ENCODE data around the gene MAB21L2.

Gene MAB21L2

DNA sequence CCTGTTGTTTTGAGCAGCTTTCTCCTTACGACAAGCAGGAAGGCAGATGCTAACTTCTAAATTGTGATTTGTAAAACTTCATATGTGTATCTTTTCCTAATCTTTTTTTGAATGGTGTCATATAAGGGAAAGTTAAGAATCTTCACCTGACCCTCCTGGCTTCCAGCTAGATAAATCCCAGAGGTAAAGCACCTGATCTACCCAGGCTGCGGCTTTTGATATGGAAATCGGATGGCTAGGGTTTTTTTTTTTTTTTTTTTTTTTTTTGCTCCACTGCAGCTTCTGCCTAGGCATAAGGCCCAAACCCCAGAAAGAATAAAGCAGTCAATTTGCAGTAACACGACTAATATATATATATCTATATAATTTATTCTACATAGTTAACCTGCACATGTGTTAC, 10.0 kb downstream of the MAB21L2 start:
- Histone ChIP-seq H2BK12ac (ENCODE audit: low read length) (no peak overlapping the region), H4K8ac (ENCODE audit: low read depth, low read length) (no peak overlapping the region), H2AFZ (ENCODE audit: insufficient read depth, low read length, poor library complexity) (no peak overlapping the region), H2AK5ac (ENCODE audit: low read length) (no peak overlapping the region), H3K27ac (ENCODE audit: low read depth, low read length) (no peak overlapping the region), H3K4me3 (ENCODE audit: low read depth, low read length) (no peak overlapping the region), H3K23ac (ENCODE audit: low read length) (no peak overlapping the region), H3K36me3 (ENCODE audit: control insufficient read depth in 1 of 2, insufficient read depth in 2 of 2, low read length in 2 of 2) (no peaks in the 10 kb centered on the region), H3K79me2 (ENCODE audit: control insufficient read depth, insufficient read depth, low read length, poor library complexity) (no peaks in the 10 kb centered on the region), H3K9ac (ENCODE audit: low read length) (no peak overlapping the region), H3K9me3 (ENCODE audit: insufficient read depth, low read depth, low read length) (no peaks in the 10 kb centered on the region), H3K4me2 (ENCODE audit: low read length) (no peak overlapping the region), H3K18ac (ENCODE audit: low read length) (no peak overlapping the region), H4K91ac (ENCODE audit: low read depth, low read length) (no peak overlapping the region), H3K79me1 (ENCODE audit: low read length) (no peaks in the 10 kb centered on the region), H2BK5ac (ENCODE audit: low read depth, low read length, poor library complexity) (no peak overlapping the region), H3K27me3 (ENCODE audit: insufficient read depth, low read length) (no peaks in the 10 kb centered on the region), H3K4ac (ENCODE audit: low read depth, low read length) (no peak overlapping the region), H4K12ac (ENCODE audit: low read depth, low read length) (no peak overlapping the region), H3K14ac (ENCODE audit: low read length) (no peak overlapping the region), H3K4me1 (ENCODE audit: control insufficient read depth in 1 of 2, insufficient read depth in 2 of 2, low read length in 2 of 2) (peaks cover 0 to 2% of the 10 kb centered on the region in 2 experiments), H2BK120ac (ENCODE audit: insufficient read depth, low read length, poor library complexity) (no peak overlapping the region)
- no peak for DNase-seq
- WGBS (ENCODE audit: extremely low coverage, insufficient coverage, insufficient read length): no CpG with 5 or more reads among the region's 4 CpGs

DNA sequence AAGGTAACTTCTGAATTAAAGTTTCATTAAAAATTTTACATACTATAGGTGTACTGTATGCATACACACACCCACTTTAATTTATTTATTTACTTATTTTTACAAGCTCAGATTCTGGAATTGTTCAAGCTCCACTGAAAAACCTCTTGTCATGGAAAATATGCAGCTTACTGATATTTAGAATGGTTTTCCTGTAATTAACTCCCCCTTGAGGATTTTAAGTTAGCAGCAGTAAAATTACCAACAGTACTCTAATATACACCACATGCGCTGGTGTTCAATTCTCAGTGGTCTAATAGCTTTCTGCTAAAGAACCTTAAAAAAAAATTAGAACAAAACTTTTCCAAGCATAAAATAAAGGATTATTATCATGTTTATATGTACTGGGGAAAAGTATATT, 12.0 kb downstream of the MAB21L2 start:
- Histone ChIP-seq H3K23ac (ENCODE audit: low read length) (no peak overlapping the region), H3K18ac (ENCODE audit: low read length) (no peak overlapping the region), H3K36me3 (ENCODE audit: control insufficient read depth in 1 of 2, insufficient read depth in 2 of 2, low read length in 2 of 2) (no peaks in the 10 kb centered on the region), H4K8ac (ENCODE audit: low read depth, low read length) (no peak overlapping the region), H4K12ac (ENCODE audit: low read depth, low read length) (no peak overlapping the region), H3K27me3 (ENCODE audit: insufficient read depth, low read length) (no peaks in the 10 kb centered on the region), H3K4ac (ENCODE audit: low read depth, low read length) (no peak overlapping the region), H2AK5ac (ENCODE audit: low read length) (no peak overlapping the region), H2AFZ (ENCODE audit: insufficient read depth, low read length, poor library complexity) (no peak overlapping the region), H4K91ac (ENCODE audit: low read depth, low read length) (no peak overlapping the region), H2BK120ac (ENCODE audit: insufficient read depth, low read length, poor library complexity) (no peak overlapping the region), H3K79me1 (ENCODE audit: low read length) (no peaks in the 10 kb centered on the region), H3K9me3 (ENCODE audit: insufficient read depth, low read depth, low read length) (no peaks in the 10 kb centered on the region), H3K79me2 (ENCODE audit: control insufficient read depth, insufficient read depth, low read length, poor library complexity) (no peaks in the 10 kb centered on the region), H3K4me1 (ENCODE audit: control insufficient read depth in 1 of 2, insufficient read depth in 2 of 2, low read length in 2 of 2) (peaks cover 0 to 2% of the 10 kb centered on the region in 2 experiments), H2BK12ac (ENCODE audit: low read length) (no peak overlapping the region), H3K27ac (ENCODE audit: low read depth, low read length) (no peak overlapping the region), H3K4me3 (ENCODE audit: low read depth, low read length) (no peak overlapping the region), H3K9ac (ENCODE audit: low read length) (no peak overlapping the region), H3K4me2 (ENCODE audit: low read length) (no peak overlapping the region), H3K14ac (ENCODE audit: low read length) (no peak overlapping the region), H2BK5ac (ENCODE audit: low read depth, low read length, poor library complexity) (no peak overlapping the region)
- no CpG with 5 or more reads among the region's 1 CpG for WGBS (ENCODE audit: extremely low coverage, insufficient coverage, insufficient read length)
- peak in 1 of 2 donors; percentile 16 for DNase-seq

DNA sequence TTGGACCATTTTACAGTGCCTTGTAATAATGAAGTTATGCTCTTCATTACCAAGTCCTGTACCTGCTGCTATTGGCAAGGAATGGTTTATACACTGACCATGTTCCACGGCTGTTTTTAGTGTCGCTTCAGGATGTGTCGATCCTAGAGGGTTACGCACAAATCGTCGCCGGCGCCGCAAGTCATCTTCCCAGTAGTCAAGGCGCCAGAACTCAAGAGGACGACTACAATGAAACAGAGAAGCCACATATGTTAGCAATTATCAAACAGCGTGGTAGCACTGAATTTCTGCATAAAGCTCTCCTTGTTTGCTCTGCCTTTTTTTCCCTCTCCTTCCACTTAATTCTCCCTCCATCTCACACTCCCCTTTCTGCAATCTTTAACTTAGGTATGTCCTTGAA, 17.0 kb downstream of the MAB21L2 start:
- Histone ChIP-seq H2BK12ac (ENCODE audit: low read length) (no peak overlapping the region), H3K4ac (ENCODE audit: low read depth, low read length) (no peak overlapping the region), H3K27ac (ENCODE audit: low read depth, low read length) (no peak overlapping the region), H2AFZ (ENCODE audit: insufficient read depth, low read length, poor library complexity) (no peak overlapping the region), H3K4me2 (ENCODE audit: low read length) (no peak overlapping the region), H3K9me3 (ENCODE audit: insufficient read depth, low read depth, low read length) (no peaks in the 10 kb centered on the region), H3K36me3 (ENCODE audit: control insufficient read depth in 1 of 2, insufficient read depth in 2 of 2, low read length in 2 of 2) (no peaks in the 10 kb centered on the region), H2BK120ac (ENCODE audit: insufficient read depth, low read length, poor library complexity) (no peak overlapping the region), H3K18ac (ENCODE audit: low read length) (no peak overlapping the region), H4K12ac (ENCODE audit: low read depth, low read length) (no peak overlapping the region), H3K9ac (ENCODE audit: low read length) (no peak overlapping the region), H3K79me2 (ENCODE audit: control insufficient read depth, insufficient read depth, low read length, poor library complexity) (no peaks in the 10 kb centered on the region), H3K23ac (ENCODE audit: low read length) (no peak overlapping the region), H3K4me1 (ENCODE audit: control insufficient read depth in 1 of 2, insufficient read depth in 2 of 2, low read length in 2 of 2) (no peaks in the 10 kb centered on the region), H2BK5ac (ENCODE audit: low read depth, low read length, poor library complexity) (no peak overlapping the region), H3K27me3 (ENCODE audit: insufficient read depth, low read length) (no peaks in the 10 kb centered on the region), H3K79me1 (ENCODE audit: low read length) (no peaks in the 10 kb centered on the region), H4K8ac (ENCODE audit: low read depth, low read length) (no peak overlapping the region), H3K4me3 (ENCODE audit: low read depth, low read length) (no peak overlapping the region), H2AK5ac (ENCODE audit: low read length) (no peak overlapping the region), H3K14ac (ENCODE audit: low read length) (no peak overlapping the region), H4K91ac (ENCODE audit: low read depth, low read length) (no peak overlapping the region)
- WGBS (ENCODE audit: extremely low coverage, insufficient coverage, insufficient read length): no CpG with 5 or more reads among the region's 12 CpGs
- no peak for DNase-seq

DNA sequence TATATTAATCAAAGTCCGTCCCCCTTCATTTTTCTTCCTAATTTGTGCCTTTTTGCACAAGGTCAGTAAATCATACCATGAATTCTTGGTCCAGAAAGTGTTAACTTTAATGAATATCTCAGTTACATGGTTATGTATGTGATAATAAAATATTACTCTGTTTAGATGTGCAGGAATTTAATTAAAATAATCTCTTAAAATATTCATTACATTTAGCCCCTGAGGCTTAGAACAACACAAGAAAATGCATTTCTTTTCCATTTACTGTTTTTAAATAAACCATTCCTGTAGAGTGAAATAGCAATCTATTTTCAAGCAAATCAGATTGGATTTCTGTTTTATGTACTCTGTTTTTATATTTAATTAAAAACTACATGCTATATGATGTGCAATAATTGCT, 17.6 kb downstream of the MAB21L2 start:
- Histone ChIP-seq H4K91ac (ENCODE audit: low read depth, low read length) (no peak overlapping the region), H3K4ac (ENCODE audit: low read depth, low read length) (no peak overlapping the region), H2AFZ (ENCODE audit: insufficient read depth, low read length, poor library complexity) (no peak overlapping the region), H3K79me1 (ENCODE audit: low read length) (no peaks in the 10 kb centered on the region), H2BK12ac (ENCODE audit: low read length) (no peak overlapping the region), H4K8ac (ENCODE audit: low read depth, low read length) (no peak overlapping the region), H2BK120ac (ENCODE audit: insufficient read depth, low read length, poor library complexity) (no peak overlapping the region), H3K79me2 (ENCODE audit: control insufficient read depth, insufficient read depth, low read length, poor library complexity) (no peaks in the 10 kb centered on the region), H3K4me3 (ENCODE audit: low read depth, low read length) (no peak overlapping the region), H2BK5ac (ENCODE audit: low read depth, low read length, poor library complexity) (no peak overlapping the region), H3K23ac (ENCODE audit: low read length) (no peak overlapping the region), H3K4me2 (ENCODE audit: low read length) (no peak overlapping the region), H3K4me1 (ENCODE audit: control insufficient read depth in 1 of 2, insufficient read depth in 2 of 2, low read length in 2 of 2) (no peaks in the 10 kb centered on the region), H2AK5ac (ENCODE audit: low read length) (no peak overlapping the region), H4K12ac (ENCODE audit: low read depth, low read length) (no peak overlapping the region), H3K27ac (ENCODE audit: low read depth, low read length) (no peak overlapping the region), H3K14ac (ENCODE audit: low read length) (no peak overlapping the region), H3K9ac (ENCODE audit: low read length) (no peak overlapping the region), H3K27me3 (ENCODE audit: insufficient read depth, low read length) (no peaks in the 10 kb centered on the region), H3K18ac (ENCODE audit: low read length) (no peak overlapping the region), H3K9me3 (ENCODE audit: insufficient read depth, low read depth, low read length) (no peaks in the 10 kb centered on the region), H3K36me3 (ENCODE audit: control insufficient read depth in 1 of 2, insufficient read depth in 2 of 2, low read length in 2 of 2) (no peaks in the 10 kb centered on the region)
- DNase-seq: no peak
- WGBS (ENCODE audit: extremely low coverage, insufficient coverage, insufficient read length): no CpG with 5 or more reads among the region's 1 CpG
